HG03103 (cell line): ENCODE results near the gene EPPIN.
"Not testable (repeated sequence)": the region's sequence is repeated elsewhere in the genome, so short reads cannot be mapped to it uniquely, and the experiment has no call there.

Experiments used
- ATAC-seq: cut with Tn5 transposase; IDR thresholded peaks from one replicate; pipeline ENCODE4 v1.9.1; 2021; ENCODE audit warnings: low read depth; ENCODE audit not compliant: unreplicated experiment

Gene EPPIN

DNA sequence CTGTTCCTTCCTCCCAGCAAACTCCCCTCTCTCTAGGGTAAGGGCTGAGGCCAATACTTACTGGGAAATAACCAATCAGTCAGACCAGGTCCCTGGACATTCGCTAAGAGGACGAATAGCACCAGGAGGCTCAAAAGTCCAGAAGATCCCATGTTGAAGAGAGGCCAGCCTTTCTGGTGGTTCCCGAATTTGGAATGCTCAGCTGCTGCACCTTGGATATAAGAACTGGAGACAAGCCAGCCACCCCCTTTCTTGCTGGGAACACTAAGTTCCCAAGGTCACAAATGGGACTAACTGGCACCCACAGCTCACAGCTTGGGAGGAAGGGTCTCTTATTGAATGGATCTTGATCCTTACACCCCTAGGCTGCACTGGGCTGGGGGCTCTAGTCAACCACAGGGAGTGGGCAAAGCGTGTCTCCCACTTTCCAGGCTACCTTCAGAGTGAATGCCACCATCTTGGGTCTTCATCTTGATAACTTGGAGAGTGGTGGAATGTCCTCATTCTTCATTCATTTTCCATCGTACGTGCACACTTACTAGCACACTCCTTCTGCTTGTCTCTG is at the start of gene EPPIN:
Gene EPPIN (minus strand): TSS at position 196 of the 565 bp plus-strand sequence. CDS start 44 bp downstream, at position 152.
- ATAC-seq = no peak

DNA sequence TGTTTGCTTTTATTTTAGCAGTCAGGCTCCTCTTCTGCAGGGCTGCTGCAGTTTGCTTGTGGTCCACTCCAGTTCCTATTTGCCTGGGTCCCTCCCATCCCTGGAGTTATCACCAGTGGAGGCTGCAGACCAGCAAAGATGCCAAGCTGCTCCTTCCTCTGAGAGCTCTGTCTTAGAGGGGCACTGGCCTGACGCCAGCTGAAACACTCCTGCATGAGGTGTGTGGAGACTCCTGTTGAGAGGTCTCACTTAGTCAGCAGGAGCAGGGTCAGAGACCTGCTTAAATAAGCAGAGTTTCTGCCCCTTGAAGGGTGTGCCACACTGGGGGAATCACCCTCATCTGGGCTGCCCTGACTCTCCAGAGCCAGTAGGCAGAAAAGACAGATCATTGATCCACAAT is 48.0 kb upstream of the EPPIN start:
- no peak for ATAC-seq

DNA sequence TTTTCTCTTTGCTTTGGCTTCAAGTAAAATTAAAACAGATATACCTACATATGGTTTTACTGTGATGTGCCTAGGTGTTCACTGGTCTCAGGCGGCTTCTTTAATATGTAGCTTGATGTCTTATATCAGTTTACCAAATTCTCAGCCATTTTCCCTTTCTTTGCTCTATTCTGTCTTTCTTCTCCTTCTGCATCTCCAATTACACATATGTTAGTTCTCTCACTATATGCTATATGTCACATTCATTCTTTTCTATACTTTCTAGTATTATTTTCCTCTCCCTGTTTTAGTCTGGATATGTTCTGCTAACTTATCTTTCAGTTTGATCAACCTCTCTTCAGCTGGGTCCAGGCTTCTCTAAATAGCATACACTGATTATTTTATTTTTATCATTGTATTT is 46.3 kb upstream of the EPPIN start:
- ATAC-seq = no peak

DNA sequence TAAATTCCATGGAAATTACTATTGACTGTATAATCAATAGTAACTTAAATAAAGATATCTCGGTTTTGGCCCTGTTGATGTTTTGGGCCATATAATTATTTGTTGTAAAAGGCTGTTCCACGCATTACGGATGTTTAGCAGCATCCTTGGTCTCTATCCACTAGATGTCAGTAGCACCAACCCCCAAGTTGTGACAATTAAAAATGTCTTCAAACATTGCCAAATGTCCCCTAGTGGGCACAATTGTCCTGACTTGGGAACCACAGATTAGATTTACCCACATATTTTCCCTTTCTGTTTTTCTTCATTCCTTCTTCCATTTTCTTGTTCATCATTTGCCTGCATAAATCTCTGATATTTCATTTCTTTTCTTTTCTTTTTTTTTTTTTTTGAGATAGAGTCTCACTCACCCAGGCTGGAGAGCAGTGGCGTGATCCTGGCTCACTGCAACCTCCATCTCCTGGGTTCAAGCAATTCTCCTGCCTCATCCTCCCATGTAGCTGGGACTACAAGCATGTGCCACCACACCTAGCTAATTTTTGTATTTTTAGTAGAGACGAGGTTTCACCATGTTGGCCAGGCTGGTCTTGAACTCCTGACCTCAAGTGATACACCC is 45.5 kb upstream of the EPPIN start:
- no peak for ATAC-seq

DNA sequence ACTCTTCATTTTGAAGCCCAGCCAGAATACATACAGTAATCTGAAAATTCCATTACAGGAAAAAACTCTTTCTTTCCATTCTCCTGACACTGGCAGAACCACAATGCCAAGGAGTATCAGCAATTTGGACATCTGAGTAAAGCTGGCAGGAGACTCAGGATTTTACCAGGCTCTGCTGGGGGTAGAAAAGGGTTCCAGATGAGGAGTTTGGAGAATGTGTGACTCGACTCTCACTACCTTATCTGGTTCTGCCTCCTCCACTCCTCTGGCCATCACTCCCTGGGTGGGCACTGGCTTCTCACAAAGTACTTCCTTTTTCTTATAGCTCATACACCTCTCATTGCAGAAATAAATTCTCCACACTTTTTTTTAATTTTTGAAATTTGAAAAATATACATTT is 42.5 kb upstream of the EPPIN start:
- ATAC-seq = no peak

DNA sequence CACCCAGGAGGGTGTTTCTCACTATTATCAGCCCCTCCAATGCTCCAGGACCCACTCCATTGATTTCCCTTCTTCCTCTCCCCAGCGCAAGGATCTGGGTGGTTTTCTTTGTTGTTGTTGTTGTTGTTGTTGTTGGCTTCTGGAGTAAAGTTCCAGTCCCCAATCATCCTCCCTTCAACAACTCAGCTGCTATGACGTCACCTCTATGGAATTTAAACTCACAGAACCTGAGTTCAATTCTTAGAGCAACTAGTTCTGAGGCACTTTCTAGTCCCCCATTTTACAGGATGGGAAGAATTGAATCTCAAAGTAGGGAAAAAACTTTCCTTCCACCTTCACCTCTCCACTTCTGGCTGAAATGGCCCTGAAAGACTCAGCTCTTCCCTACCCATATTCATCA is 41.6 kb upstream of the EPPIN start:
- ATAC-seq = no peak

DNA sequence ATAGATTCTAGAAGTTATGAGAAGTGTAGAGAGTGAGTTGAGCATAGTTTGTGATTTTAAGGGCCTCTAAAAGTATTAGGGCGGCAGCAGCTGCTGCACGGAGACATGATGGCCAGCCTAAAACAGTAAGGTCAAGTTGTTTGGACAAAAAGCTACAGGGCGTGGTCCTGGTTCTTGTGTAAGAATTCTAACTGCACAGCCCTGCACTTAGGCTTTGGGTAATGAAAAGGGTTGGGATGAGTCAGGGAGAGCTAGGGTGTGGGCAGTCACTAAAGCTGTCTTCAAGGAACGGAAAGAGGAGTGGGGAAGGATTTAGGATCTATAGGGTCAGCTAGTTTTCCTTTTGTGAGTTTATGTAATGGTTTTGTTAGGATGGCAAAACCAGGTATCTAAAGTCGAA is 38.8 kb upstream of the EPPIN start:
- ATAC-seq = not testable (repeated sequence)

DNA sequence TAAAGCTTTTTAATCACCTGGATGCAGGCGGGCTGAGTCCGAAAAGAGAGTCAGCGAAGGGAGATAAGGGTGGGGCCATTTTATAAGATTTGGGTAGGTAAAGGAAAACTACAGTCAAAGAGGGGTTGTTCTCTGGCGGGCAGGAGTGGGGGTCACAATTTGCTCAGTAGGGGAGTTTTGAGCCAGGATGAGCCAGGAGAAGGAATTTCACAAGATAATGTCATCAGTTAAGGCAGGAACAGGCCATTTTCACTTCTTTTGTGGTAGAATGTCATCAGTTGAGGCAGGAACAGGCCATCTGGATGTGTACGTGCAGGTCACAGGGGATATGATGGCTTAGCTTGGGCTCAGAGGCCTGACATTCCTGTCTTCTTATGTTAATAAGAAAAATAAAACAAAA is 37.1 kb upstream of the EPPIN start:
- ATAC-seq = not testable (repeated sequence)

DNA sequence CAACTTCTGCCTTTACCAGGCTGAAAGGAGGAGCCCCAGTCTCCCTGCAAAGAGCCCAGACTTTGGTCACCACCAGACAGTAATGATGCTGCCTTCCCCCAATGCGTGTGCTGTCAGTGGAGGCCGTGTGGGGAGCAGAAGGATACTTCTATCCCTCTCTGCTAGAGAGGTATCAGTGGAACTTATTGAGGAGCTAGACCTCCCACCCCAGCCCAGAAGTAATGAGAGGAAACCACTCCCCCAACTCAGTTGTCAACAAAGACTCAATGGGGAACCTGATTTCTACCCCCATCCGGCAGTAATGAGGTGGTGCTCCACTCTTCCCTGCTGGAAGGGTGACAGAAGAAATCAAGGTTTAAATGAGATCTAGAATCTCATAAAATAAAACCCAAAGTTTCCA is 36.3 kb upstream of the EPPIN start:
- ATAC-seq = no peak

DNA sequence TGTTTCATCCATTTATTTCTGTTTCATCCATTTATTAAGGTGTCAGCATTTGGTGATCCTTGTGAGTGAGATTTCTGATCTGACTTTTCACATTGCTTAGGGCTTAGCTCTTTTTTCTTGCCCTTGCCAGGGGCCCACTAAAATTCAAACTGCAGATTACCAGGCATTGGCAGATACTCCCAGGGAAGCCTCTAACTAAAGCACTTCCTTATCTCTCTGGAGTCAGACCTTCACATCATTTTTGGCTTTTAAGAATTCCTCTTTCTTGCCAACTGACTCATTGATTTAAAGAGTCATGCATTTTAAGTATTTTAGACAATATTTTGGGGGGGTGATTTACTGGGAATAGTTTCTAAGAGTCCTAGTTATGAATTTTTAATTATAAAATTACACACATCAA is 34.5 kb upstream of the EPPIN start:
- no peak for ATAC-seq

DNA sequence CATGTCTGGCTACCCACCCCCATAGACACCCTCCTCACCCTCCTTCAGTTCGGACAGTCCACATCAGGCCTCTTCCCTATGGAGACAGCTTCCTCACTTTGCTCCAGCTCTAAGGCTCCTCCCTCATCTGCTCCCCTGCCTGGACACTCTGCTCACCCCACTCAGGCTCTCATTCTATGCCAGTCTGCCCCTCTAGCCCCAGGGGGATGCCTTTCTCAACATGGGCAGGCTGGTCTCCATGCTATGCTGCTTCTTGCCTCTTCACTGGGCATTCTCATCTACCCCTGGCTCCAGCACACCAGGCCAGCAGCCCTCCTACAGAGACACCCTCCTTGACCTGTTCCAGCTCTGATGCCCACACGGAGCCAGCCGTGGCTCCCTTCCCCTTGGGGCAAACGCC is 32.0 kb upstream of the EPPIN start, which contains the start of gene WFDC8:
Gene WFDC8 (minus strand): TSS at position 101 of the 400 bp plus-strand sequence. CDS start 37 bp downstream, at position 64.
- no peak for ATAC-seq

DNA sequence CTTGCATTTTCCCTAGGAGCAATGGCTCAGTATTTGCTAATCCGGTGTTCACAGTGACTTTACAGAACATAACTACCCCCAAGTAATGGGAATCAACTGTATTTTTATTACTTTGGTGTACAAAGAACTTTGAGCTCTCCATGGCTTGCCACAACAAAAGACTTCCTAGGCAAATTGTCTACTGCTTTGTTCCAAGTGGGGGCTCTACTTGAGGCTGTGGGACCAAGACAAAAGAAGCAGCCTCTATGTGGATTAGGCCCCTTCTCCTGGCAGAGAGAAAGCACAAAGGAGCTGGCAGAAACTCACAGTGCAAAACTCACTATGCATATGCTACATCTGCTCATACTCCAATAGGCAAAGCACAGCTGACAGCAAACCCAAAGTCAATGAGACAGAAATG is 31.0 kb upstream of the EPPIN start:
- no peak for ATAC-seq

DNA sequence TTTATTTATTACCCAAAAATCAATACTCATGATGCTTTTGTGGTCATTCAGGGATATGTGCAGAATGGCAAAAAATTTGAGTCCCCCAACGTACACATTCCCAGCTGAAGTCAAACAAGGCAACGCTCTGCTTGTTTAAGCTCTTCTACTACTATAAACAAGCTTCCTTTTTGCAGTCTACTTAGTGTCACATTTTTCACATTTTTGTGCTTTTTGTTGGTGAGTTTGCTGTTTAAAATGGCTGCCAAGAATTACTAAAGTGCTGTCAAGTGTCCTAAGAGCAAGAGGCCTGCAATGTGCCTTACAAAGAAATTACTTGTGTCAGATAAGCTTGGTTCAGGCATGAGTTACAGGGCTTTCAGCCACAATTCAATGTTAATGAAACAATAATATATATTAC is 29.8 kb upstream of the EPPIN start:
- ATAC-seq = no peak

DNA sequence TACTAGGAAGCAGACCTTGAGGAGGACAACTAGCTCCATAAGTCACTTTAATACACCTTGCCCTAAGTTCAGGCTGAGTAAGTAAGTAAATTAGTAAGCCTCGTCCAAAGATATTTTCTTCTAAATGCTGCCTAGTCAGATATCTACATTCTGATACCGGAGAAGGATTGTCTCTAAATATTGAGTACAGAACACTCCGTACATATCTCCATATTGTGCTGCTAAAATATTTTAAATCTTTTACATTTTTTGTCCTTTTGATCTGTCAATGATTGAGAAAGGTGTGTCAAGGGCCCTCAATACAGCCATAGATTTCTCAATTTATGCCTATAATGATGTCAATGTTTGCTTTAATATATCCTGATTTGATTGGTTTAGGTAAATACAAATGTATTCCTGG is 28.7 kb upstream of the EPPIN start:
- no peak for ATAC-seq

DNA sequence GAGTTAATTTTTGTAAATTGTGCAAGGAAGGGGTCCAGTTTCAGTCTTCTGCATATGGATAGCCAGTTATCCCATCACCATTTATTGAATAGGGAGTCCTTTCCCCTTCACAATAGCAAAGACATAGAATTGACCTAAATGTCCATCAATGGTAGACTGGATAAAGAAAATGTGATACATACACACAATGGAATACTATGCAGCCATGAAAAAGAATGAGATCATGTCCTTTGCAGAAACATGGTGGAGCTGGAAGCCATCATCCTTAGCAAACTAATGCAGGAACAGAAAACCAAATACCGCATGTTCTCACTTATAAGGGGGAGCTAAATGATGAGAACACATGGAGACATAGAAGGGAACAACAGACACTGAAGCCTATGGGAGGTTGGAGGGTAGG is 22.4 kb upstream of the EPPIN start:
- ATAC-seq = not testable (repeated sequence)

DNA sequence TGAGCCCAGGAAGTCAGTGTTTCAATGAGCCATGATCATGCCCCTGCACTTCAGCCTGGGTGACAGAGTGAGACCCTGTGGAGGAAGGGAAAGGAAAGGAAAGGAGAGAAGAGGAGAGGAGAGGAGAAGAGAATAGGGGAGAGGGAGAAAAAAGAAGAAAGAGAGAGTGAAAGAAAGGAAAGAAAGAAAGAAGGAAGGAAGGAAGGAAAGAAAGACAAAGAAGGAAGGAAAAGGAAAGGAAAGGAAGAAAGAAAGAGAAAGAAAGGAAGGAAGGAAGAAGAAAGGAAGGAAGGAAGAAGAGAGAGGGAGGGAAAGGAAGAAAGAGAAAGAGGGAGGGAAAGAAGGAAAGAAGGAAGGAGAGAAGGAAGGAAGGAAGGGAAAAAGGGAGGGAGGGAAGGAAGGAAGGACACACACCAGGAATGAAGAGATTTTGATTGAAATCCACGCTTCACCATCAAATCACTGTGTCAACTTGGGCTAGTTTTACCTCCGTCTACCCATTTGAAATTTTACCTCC is 17.6 kb upstream of the EPPIN start:
- no peak for ATAC-seq

DNA sequence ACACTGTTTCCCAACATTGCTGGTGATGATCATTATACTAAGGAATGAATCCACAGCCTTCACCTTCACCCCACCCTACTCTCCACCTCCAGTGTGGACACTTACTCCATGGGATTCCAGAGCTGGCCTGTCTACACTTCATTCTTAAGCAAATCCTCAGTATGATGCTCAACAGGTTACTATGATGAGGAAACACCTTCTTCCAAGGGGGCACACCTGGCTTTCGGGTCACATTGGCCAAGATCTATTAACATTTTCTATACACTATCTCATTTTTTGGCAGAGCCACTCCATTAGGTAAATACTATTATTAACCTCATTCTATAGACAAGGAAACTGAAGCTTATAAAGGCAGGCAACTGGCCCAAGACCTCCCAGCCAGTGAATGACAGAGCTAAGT is 8.0 kb upstream of the EPPIN start:
- ATAC-seq = no peak

DNA sequence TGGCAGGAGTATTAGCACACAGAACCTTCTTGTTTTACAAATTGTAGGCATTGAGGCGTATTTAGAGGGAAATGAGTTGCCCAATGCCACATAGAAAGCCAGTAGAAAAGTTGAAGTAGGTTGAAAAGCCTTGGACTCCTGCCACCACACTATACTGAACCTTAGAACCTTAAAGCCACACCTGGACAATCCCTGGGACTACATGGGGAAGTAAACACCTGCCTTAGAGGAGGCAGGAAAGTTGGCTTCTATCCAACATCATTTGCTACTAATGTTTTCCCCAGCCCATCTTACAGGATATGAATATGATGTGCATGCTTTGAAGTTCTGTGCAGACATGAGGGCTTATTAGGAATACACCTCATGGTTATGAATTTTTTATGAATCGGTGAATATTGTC is 5.3 kb upstream of the EPPIN start:
- no peak for ATAC-seq

DNA sequence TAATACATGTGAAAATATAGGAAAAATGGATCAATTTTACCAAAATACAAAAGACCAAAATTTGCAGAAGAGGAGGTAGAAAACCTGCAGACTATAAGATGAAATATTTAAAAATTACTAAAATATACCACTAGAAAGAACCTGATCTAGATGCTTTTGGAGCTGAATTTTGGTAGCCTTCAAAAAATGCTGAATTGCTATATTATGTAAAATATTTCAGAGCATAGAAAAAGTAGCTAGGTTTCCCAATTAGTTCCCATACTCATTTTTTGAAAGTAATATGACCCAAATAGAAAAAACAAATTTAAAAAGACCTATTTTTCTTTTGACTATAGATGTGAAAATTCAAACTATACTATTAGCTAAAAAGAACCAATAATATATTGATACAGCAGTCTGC is 3.6 kb upstream of the EPPIN start:
- no peak for ATAC-seq

DNA sequence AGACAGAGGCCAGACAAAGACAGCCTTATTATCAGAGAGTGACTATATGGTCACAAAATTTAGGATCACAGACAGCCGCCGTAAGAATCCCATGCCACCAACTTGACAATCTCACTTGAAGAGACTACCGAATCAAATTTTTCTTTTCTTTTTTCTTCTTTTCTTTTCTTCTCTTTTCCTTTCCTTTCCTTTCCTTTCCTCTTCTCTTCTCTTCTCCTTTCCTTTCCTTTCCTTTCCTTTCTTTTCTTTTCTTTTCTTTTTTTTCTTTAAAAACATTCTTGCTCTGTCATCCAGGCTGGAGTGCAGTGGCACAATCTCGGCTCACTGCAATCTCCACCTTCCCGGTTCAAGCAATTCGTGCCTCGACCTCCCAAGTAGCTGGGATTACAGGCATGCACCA is 1.2 kb upstream of the EPPIN start:
- no peak for ATAC-seq

DNA sequence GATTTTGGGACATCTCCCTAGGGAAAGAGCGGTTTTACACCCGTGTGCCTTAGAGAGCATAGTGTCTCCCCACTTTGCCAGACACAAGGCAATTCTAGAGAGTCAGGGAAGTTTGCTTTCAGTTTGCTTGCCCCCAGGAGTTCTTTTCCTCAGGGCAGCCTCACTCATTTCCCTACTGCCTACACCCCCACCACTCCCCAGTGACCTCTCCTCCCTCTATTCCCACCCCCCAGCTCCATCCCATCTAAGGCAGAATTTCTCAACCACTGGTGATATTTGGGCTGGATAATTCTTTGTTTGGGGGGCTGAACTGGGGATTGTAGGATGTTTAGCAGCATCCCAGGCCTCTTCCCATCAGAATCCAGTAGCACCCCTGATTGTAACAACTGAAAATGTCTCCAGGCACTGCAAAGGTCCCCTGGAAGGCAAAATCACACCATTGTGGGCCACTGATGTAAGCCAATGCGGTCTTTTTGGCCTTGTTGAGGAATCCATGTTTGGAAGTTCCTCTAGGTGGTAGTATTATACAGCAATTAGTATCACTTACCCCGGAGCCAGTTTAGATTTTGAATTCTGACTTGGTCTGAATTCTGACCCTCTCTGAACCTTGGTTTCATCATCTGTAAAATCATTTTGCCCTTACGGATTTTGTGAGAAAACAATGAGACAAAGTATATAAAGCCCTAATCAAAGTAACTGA is 1.3 kb downstream of the EPPIN start:
- ATAC-seq = no peak

DNA sequence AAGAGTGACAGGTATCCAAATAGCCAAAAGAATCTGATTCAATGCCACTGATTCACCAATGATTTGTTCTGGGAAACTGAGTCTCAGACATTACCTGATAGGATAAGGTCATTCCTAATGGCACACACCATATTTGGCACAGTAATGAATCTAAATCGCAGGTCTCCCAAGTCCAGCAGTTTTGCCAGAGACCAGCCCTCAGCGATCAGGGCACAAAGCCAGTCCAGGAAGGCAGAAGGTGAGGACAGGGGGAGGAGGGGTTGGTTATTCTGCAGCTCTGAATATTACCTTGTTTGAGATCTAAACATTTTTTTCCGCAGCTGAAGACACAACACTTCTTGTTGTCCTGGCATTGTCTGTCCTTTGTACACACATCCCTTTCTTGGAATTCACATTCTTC is 1.9 kb downstream of the EPPIN start:
- ATAC-seq = no peak
